ENCODE results near the gene MPG. TPM values are rescaled to one million over a fixed set of nuclear protein-coding genes. Genes with fewer than 3 reads are reported as not detected.

MPG gene
- 181 and 206 TPM in 2 replicates for total RNA-seq

GRCh38 chr16:77807-78443 lies at the start of gene MPG:
TSS of gene MPG (plus strand) at chr16:78225. CDS start at chr16:78310, 85 bp downstream.

GRCh38 chr16:53346-54236 lies 24.4 kb upstream of the MPG start, which contains the start of the genes POLR3K and SNRNP25:
TSS of gene POLR3K (minus strand) at chr16:53608. CDS start at chr16:53586, 22 bp downstream.
TSS of gene SNRNP25 (plus strand) at chr16:53828. CDS start at chr16:54017, 189 bp downstream.

GRCh38 chr16:72561-73548 lies 5.2 kb upstream of the MPG start, which contains the start of gene RHBDF1:
TSS of gene RHBDF1 (minus strand) at chr16:72631. CDS start at chr16:65015, 7,616 bp downstream.

Other genes starting within 250 kb of the MPG start
- gene POLR3K, start 24.6 kb upstream of the MPG start, total RNA-seq: 4.0 and 4.8 TPM in 2 replicates
- gene SNRNP25, start 24.4 kb upstream of the MPG start, total RNA-seq: 14.0 and 17.5 TPM in 2 replicates
- gene RHBDF1, start 5.6 kb upstream of the MPG start, total RNA-seq: 9.8 and 17.0 TPM in 2 replicates
- gene NPRL3, start 60.4 kb downstream of the MPG start, total RNA-seq: 2.8 and 4.0 TPM in 2 replicates
- gene HBZ, start 74.4 kb downstream of the MPG start, total RNA-seq: not detected in 2 replicates
- not detected in 2 replicates for gene HBM, start 87.8 kb downstream of the MPG start, total RNA-seq
- gene HBA2, start 94.7 kb downstream of the MPG start, total RNA-seq: not detected in 2 replicates
- gene HBA1, start 98.5 kb downstream of the MPG start, total RNA-seq: not detected in 2 replicates
- gene HBQ1, start 102.2 kb downstream of the MPG start, total RNA-seq: 0.17 and 0.33 TPM in 2 replicates
- gene LUC7L, start 151.2 kb downstream of the MPG start, total RNA-seq: 21.2 and 36.2 TPM in 2 replicates
- 35.3 and 41.0 TPM in 2 replicates for gene FAM234A, start 156.6 kb downstream of the MPG start, total RNA-seq
- gene RGS11, start 197.7 kb downstream of the MPG start, total RNA-seq: under 0.01 and 0.33 TPM in 2 replicates
- not detected in 2 replicates for gene ARHGDIG, start 202.4 kb downstream of the MPG start, total RNA-seq
- gene PDIA2, start 204.9 kb downstream of the MPG start, total RNA-seq: 0.09 and 0.11 TPM in 2 replicates